Ovary (tissue), 3 donors: ENCODE results near the gene ZBTB43.

Experiments used
- EP300 ChIP-seq: sonication (generic); formaldehyde crosslinking; IDR thresholded peaks from one replicate; pipeline ENCODE4 v1.6.1; 2017; ENCODE audit warnings: antibody characterized with exemption
- TF ChIP-seq, protein P1 (sequence below), 3 donors: fragments of 450-650 bp in 2 of 3; fragments of 200-600 bp in 1 of 3; IDR thresholded peaks; one replicate each; pipeline versions ENCODE4 v1.5.1 to v1.8.0; 2016 to 2022; ENCODE audit warnings: antibody characterized with exemption in 3 of 3, mild to moderate bottlenecking in 1 of 3
- donor health status: DM: no; HTN: no; CAD: no.

- TF ChIP-seq, protein P1, sequence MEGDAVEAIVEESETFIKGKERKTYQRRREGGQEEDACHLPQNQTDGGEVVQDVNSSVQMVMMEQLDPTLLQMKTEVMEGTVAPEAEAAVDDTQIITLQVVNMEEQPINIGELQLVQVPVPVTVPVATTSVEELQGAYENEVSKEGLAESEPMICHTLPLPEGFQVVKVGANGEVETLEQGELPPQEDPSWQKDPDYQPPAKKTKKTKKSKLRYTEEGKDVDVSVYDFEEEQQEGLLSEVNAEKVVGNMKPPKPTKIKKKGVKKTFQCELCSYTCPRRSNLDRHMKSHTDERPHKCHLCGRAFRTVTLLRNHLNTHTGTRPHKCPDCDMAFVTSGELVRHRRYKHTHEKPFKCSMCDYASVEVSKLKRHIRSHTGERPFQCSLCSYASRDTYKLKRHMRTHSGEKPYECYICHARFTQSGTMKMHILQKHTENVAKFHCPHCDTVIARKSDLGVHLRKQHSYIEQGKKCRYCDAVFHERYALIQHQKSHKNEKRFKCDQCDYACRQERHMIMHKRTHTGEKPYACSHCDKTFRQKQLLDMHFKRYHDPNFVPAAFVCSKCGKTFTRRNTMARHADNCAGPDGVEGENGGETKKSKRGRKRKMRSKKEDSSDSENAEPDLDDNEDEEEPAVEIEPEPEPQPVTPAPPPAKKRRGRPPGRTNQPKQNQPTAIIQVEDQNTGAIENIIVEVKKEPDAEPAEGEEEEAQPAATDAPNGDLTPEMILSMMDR (IDR thresholded peaks at IDR 0.05) = no peak
- no peak for TF ChIP-seq EP300
These were observed 59.9 kb downstream of the ZBTB43 start for GRCh38 chr9:126864771-126865170.
